Mucosa of descending colon (tissue), 3 donors: Measurements from ENCODE around the gene ENAH. TPM values are rescaled to one million over a fixed set of nuclear protein-coding genes. Genes with fewer than 3 reads are reported as not detected.
"Not testable (repeated sequence)": the region's sequence is repeated elsewhere in the genome, so short reads cannot be mapped to it uniquely, and the experiment has no call there.

ENCODE experiments used
- ATAC-seq: fragments of 200-7000 bp; cut with Tn5 transposase; one replicate; pipeline ENCODE4 v1.9.1; 2020; ENCODE audit warnings: mild to moderate bottlenecking, moderate library complexity
- DNase-seq, 3 donors: peaks; one replicate each; pipeline ENCODE4 v3.0.0-alpha.2; 2020
- H3K36me3 ChIP-seq: fragments of 200-600 bp; one replicate; pipeline ENCODE4 v1.8.0; 2021; ENCODE audit warnings: low read depth, mild to moderate bottlenecking
- H3K4me1 ChIP-seq: fragments of 200-600 bp; one replicate; pipeline ENCODE4 v1.8.0; 2021; ENCODE audit warnings: low read depth, mild to moderate bottlenecking
- H3K4me3 ChIP-seq: fragments of 200-600 bp; one replicate; pipeline ENCODE4 v1.8.0; 2021; ENCODE audit warnings: mild to moderate bottlenecking
- H3K9me3 ChIP-seq: fragments of 200-600 bp; one replicate; pipeline ENCODE4 v1.8.0; 2021; ENCODE audit warnings: mild to moderate bottlenecking
- intact Hi-C, 2 donors: fragments of 100-400 bp; cut with DNase I in 1 of 2; cut with micrococcal nuclease in 1 of 2; formaldehyde crosslinking; loops; one replicate each; pipeline versions ENCODE4 v1.11.0 to v1.11.1; 2022; cut with DNase I, micrococcal nuclease
- total RNA-seq, 3 donors: library from RNA; stranded (reverse); fragmentation: NEBNext Ultra II Directional in 2 of 3; extraction: Animal tissue kit (Norgen Biotek cat#: 25700) in 2 of 3; gene quantifications; one replicate each; pipeline versions ENCODE4 v1.2.1 to v1.2.4, GENCODE V29; 2021 to 2023
- TF ChIP-seq, protein P1 (sequence below): fragments of 200-600 bp; IDR thresholded peaks from one replicate; pipeline ENCODE4 v1.8.0; 2022; ENCODE audit warnings: antibody characterized with exemption, mild to moderate bottlenecking
- donor health status: DM: no; HTN: no; CAD: no; lungs with moderate emphysema.
- donor health status: DM: no; HTN: no; CAD: no.
- donor health status: DM: no; HTN: yes; CAD: no.

Gene ENAH
- total RNA-seq, 3 donors from 2014 or later, result 17.6 to 130 (median 41.3) TPM

DNA sequence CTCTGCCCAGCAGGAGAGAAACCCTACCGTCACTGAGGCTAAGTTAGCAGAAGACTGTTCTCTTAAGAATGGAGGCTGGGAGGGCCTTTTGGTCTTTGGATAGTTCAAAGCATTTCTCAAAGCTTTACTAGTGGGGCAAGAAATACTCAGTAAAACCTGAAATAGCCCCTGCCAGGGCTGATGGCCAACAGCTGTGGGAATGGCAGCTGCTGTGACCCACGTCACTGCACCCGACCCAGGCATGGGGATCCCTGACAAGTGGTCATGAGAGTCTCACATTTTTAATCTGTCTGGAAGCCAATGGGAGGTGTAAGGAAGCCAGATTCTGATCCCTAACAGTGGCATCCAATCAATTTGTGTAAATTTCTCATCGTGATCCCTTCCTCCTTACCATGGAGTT lies 44.5 kb upstream of the ENAH start:
- TF ChIP-seq, protein P1, sequence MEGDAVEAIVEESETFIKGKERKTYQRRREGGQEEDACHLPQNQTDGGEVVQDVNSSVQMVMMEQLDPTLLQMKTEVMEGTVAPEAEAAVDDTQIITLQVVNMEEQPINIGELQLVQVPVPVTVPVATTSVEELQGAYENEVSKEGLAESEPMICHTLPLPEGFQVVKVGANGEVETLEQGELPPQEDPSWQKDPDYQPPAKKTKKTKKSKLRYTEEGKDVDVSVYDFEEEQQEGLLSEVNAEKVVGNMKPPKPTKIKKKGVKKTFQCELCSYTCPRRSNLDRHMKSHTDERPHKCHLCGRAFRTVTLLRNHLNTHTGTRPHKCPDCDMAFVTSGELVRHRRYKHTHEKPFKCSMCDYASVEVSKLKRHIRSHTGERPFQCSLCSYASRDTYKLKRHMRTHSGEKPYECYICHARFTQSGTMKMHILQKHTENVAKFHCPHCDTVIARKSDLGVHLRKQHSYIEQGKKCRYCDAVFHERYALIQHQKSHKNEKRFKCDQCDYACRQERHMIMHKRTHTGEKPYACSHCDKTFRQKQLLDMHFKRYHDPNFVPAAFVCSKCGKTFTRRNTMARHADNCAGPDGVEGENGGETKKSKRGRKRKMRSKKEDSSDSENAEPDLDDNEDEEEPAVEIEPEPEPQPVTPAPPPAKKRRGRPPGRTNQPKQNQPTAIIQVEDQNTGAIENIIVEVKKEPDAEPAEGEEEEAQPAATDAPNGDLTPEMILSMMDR, result no peak
- DNase-seq (no peak), ATAC-seq (no peak)
- no peak overlapping the region for H3K4me3 ChIP-seq
- no peaks in the 10 kb centered on the region for H3K36me3 ChIP-seq
- H3K9me3 ChIP-seq, result no peaks in the 10 kb centered on the region
- H3K4me1 ChIP-seq, result peaks cover 6% of the 10 kb centered on the region
- intact Hi-C loops, result no loop called here

GRCh38 chr1:225695578-225696337 lies 42.8 kb upstream of the ENAH start:
- ATAC-seq, result no peak
- intact Hi-C loops, result no loop called here
- no peaks in the 10 kb centered on the region for H3K36me3 ChIP-seq
- DNase-seq, result no peak
- TF ChIP-seq, protein P1, result no peak
- H3K4me1 ChIP-seq, result peaks cover 6% of the 10 kb centered on the region
- no peaks in the 10 kb centered on the region for H3K9me3 ChIP-seq
- H3K4me3 ChIP-seq, result no peak overlapping the region

DNA sequence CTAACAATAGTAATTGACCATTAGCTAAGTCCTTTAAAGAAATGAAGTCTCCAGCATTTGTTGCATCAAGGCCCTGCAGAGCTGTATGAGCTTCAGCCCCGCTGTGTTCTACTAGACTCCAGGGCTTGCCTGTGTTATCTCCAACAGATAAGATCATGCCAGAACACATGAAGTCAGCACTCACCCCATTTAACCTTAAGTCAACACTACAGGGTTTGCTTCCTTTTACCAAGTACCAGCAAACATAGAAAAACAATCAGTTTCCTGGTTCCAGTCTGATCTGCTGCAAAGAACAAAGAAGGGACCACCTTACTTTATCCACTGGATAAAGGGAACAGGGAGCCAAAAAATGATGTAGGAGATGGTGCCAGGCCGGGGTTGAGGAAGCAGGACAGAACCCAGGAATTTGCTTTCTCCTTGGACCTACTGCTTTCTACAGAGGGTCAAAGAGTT lies 41.3 kb upstream of the ENAH start:
- Histone ChIP-seq H3K4me1 (peaks cover 6% of the 10 kb centered on the region), H3K4me3 (no peak overlapping the region), H3K36me3 (no peaks in the 10 kb centered on the region), H3K9me3 (no peaks in the 10 kb centered on the region)
- intact Hi-C loops, result no loop called here
- peak; percentile 91 for ATAC-seq
- TF ChIP-seq, protein P1, result no peak
- DNase-seq, result peak in 1 of 3 donors; percentile 43

GRCh38 chr1:225693697-225694096 lies 40.8 kb upstream of the ENAH start:
- intact Hi-C loops, H3K4me1 ChIP-seq, H3K36me3 ChIP-seq, H3K9me3 ChIP-seq, ATAC-seq, H3K4me3 ChIP-seq, DNase-seq: not testable (repeated sequence)

DNA sequence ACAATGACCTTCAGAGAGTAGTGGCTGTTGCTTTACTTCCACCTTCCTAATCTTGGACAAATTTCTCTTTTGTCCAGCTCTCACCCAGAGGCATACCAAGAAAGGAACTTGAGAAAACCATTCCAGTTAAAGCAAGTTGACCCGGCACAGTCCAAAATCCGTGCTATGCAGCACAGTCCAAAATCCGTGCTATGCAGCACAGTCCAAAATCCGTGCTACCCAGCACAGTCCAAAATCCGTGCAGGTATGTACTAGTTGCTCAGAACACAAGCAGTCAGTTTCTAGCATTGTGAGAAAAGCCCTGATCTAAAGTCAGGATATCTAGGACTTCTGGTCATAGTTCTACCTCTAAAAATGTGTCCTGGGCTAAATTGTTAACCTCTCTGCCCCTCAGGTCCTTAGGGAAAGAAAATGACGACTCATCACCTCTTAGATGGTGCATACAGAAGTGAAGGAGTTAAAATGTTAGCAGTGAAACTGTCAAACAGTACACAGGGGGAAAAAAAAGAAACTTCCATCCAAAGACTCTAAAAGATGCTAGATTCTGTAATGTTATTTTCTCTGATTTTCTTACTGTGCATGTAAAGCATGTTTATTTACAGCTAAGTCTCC lies 40.3 kb upstream of the ENAH start:
- no peak for ATAC-seq
- TF ChIP-seq, protein P1, result no peak
- Histone ChIP-seq H3K4me1 (peaks cover 6% of the 10 kb centered on the region), H3K9me3 (no peaks in the 10 kb centered on the region), H3K36me3 (no peaks in the 10 kb centered on the region), H3K4me3 (no peak overlapping the region)
- DNase-seq, result no peak
- intact Hi-C loops, result no loop called here

GRCh38 chr1:225692517-225692879 lies 39.6 kb upstream of the ENAH start:
- no peak overlapping the region for H3K4me3 ChIP-seq
- H3K4me1 ChIP-seq, result peaks cover 6% of the 10 kb centered on the region
- TF ChIP-seq, protein P1, result no peak
- H3K9me3 ChIP-seq, result no peaks in the 10 kb centered on the region
- intact Hi-C loops, result no loop called here
- no peaks in the 10 kb centered on the region for H3K36me3 ChIP-seq
- ATAC-seq (no peak), DNase-seq (no peak)
